GM21515 (cell line): Measurements from ENCODE around the gene TEX35.
"Not testable (repeated sequence)": the region's sequence is repeated elsewhere in the genome, so short reads cannot be mapped to it uniquely, and the experiment has no call there.

Experiments
- ATAC-seq: cut with Tn5 transposase; IDR thresholded peaks from one replicate; pipeline ENCODE4 v1.9.1; 2021; ENCODE audit not compliant: unreplicated experiment

TEX35 gene

GRCh38 chr1:178494569-178494971 is 18.3 kb upstream of the TEX35 start:
- no peak for ATAC-seq

- ATAC-seq, result no peak
These were observed 17.8 kb upstream of the TEX35 start for GRCh38 chr1:178495158-178495557.

- ATAC-seq, result no peak
These were observed 17.0 kb upstream of the TEX35 start for GRCh38 chr1:178495741-178496409.

GRCh38 chr1:178496410-178497135 is 16.3 kb upstream of the TEX35 start, which contains the start of gene CLEC20A:
Gene CLEC20A (minus strand): TSS chr1:178496964. CDS start chr1:178496939, 25 bp downstream.
- no peak for ATAC-seq

- ATAC-seq, result no peak
These were observed 14.9 kb upstream of the TEX35 start for GRCh38 chr1:178497903-178498478.

- ATAC-seq, result no peak
These were observed 13.8 kb upstream of the TEX35 start for GRCh38 chr1:178498896-178499675.

- ATAC-seq, result no peak
These were observed 12.7 kb upstream of the TEX35 start for GRCh38 chr1:178500091-178500770.

GRCh38 chr1:178500936-178501554 is 11.9 kb upstream of the TEX35 start:
- no peak for ATAC-seq

- peak; percentile 82 for ATAC-seq
These were observed 11.1 kb upstream of the TEX35 start for GRCh38 chr1:178501705-178502329.

GRCh38 chr1:178502330-178502714 is 10.6 kb upstream of the TEX35 start:
- no peak for ATAC-seq

GRCh38 chr1:178502856-178503255 is 10.1 kb upstream of the TEX35 start:
- ATAC-seq, result no peak

- not testable (repeated sequence) for ATAC-seq
These were observed 9.6 kb upstream of the TEX35 start for GRCh38 chr1:178503316-178503715.

- ATAC-seq, result no peak
These were observed 9.1 kb upstream of the TEX35 start for GRCh38 chr1:178503849-178504248.

GRCh38 chr1:178504286-178504685 is 8.6 kb upstream of the TEX35 start:
- ATAC-seq, result no peak

GRCh38 chr1:178506177-178506576 is 6.7 kb upstream of the TEX35 start:
- ATAC-seq, result no peak

GRCh38 chr1:178506669-178507068 is 6.2 kb upstream of the TEX35 start:
- ATAC-seq, result no peak

- no peak for ATAC-seq
These were observed 3.4 kb upstream of the TEX35 start for GRCh38 chr1:178509414-178510007.

GRCh38 chr1:178510155-178510554 is 2.8 kb upstream of the TEX35 start:
- no peak for ATAC-seq

- ATAC-seq, result no peak
These were observed 522 bp downstream of the TEX35 start for GRCh38 chr1:178513278-178513983.
